ENCODE data around the gene RAP2C.
"Not testable (repeated sequence)": the region's sequence is repeated elsewhere in the genome, so short reads cannot be mapped to it uniquely, and the experiment has no call there.

The RAP2C gene

DNA sequence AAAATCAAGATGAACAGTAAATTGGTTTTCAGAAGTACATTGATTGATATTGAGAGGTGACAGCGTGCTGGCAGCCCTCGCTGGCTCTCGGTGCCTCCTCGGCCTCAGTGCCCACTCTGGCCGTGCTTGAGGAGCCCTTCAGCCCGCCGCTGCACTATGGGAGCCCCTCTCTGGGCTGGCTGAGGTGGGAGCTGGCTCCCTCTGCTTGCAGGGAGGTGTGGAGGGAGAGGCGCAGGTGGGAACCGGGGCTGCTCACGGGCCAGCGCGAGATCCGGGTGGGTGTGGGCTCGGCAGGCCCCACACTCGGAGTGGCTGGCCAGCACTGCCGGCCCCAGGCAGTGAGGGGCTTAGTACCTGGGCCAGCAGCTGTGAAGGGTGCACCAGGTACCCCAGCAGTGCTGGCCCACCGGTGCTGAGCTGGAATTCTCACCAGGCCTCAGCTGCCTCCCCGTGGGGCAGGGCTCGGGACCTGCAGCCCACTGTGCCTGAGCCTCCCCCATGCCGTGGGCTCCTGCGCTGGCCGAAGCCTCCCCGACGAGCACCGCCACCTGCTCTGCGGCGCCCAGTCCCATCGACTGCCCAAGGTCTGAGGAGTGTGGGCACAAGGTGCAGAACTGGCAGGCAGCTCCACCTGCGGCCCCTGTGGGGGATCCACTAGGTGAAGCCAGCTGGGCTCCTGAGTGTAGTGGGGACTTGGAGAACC, 25.2 kb downstream of the RAP2C start:
- no peak for DNase-seq

DNA sequence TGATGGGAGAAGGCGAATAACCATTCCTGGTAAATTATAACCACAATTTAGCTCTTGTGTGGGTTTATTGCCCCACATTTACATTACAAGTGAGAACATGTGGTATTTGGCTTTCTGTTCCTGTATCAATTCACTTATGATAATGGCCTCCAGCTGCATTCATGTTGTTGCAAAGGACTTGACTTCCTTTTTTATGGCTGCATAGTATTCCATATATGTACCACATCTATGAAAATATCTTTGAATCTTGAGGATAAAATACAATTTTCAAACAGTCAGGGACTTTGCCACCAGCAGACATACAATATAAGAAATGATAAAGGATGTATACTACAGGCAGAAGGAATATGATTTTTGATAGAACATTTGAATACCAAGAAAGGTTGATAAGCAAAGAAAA, 27.3 kb downstream of the RAP2C start:
- DNase-seq, result no peak

DNA sequence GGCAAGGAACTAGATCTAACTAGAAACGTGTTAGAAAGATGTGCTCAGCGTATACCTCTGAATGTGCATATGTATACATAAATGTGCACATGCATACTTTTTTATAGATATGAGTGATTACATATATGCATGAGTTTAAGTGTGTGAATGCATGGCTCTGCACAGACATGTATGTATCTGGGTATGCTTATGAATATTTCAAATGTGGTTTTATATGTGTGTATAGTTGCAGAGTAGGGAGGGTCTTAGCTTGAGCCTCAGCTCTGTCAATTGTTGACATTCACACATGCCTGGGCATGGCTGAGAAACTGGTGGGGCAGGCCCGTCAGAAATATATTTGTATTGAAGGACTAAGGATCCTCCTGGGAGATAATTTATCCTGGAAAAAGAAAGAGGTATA, 31.1 kb downstream of the RAP2C start:
- no peak for DNase-seq

DNA sequence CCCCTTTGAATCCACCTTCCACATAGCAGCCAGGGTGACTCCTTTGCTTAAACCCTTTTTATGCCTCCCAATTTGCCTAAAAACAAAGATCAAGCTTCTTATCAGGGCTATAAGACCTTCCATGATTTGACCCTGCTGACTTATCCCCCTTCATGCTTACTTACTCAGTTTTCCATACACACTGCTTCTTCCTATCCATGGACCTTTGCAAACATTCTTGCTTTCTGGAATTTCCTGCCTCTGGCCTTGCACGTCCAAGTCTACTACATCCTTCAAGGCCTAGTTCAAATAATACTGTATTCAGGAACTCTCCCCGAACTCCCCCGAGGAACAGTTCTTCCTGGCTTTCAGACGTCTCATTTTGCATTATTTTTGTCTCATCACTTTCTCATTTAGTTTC, 31.8 kb downstream of the RAP2C start:
- no peak for DNase-seq

DNA sequence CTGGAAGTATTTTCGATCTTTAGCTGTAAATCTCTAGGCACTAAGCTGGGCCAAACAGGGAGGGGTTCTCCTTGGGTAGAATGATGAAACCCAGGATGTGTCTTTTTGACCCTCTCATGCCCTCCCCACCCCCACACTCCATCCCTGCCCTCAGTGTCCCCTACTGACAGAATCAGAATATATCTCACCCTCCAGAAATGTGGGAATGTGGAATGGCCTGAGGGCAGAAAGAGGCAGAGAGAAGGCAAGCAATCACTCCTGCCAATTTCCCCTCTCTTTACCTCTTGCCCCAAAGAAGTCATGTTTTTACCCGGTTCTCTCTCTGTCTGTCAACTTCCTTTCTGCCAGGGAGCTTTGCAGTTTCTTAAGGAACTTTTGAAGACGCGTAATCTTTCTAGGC, 34.4 kb downstream of the RAP2C start:
- DNase-seq, result no peak

DNA sequence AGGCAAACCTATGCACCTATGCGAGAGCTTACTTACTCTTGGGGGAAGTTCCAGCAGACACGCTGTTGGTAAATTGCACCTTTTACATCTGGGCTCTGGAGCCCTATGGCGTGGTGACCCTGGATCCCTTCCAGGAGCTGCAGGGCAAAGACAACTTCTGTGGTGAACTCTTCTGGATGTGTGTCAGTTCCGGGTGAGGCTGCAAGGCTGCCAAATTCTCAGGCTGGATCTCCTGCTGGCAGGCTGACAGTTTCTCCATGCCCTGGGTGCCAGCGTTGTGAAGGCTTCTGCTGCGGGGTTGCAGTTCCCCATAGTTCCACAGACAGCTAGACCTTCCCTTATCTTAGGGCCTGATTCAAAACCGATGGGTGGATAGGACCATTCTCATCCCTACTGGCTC, 37.9 kb downstream of the RAP2C start:
- no peak for DNase-seq

DNA sequence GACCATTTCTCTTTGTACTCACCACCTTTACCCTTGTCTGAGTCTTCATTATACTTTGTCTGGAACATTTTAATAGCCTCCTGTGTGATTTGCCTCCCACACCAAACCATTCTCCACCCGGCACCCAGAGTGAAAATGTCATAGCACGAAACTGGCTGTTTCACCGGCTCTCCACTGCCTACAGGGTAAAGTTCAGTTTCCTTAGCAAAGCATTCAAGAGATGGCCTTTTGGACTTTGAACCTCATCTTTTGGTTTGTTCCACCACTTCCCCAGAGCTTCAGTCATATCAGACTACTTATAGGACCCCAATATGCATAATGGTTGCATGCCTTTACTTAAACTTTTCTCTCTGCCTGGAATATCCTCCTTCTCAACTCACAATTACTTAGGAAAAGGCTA, 38.3 kb downstream of the RAP2C start:
- DNase-seq, result no peak

DNA sequence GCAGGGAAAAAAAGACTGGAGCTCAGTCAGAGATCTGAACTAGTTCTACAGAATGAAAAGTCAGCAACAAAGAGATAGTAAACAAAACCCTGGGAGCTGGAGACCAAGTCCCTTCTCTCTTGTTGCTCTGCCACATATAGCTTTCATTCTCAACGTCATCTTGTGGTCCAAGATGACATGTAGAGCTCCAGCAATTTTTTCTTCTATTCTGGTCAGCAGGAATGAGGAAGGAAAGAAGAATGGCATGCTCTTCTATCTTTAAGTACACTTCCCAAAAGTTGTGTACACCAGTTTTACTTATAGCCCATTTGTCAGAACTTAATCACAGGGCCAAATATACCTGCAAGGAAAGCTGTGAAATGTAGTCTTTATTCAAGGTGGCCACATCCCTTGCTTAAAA, 45.6 kb downstream of the RAP2C start:
- no peak for DNase-seq

DNA sequence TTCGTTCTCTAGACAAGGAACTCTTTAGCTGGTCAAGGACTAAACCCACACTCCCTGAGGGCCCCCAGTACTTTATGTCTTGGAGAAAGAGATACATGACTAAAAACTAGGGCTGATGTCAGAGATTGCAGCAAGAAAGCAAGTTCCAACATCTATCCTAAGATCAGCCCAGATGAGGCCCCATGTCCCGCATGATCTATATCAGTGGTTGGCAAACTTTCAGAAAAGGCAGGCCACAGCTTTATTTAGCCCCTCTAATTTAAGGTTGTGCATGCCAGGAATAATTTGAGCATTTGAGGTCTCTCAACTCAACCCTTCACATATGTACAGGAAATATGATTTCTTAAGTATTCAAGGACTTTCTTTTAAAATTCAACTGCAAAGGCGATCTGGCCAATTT, 47.4 kb downstream of the RAP2C start:
- no peak for DNase-seq

DNA sequence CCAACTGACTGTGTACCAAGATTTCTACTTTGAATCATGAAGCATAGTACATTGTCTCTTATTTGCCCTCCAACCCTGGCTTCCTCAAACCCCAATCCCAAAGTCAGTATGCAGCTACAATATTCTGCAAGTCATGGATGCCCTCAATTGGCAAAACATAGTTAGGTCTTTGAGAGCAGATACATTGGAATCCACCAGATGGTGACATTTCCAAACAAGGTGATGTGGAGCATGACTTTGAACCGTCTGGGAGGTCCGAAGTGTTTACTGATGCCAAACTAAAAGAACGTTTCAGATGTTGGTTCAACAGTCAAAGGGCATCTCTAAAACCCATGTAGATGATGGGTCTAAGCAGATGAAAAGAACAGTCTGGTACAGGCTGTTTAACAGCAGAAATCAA, 47.8 kb downstream of the RAP2C start:
- DNase-seq, result no peak

DNA sequence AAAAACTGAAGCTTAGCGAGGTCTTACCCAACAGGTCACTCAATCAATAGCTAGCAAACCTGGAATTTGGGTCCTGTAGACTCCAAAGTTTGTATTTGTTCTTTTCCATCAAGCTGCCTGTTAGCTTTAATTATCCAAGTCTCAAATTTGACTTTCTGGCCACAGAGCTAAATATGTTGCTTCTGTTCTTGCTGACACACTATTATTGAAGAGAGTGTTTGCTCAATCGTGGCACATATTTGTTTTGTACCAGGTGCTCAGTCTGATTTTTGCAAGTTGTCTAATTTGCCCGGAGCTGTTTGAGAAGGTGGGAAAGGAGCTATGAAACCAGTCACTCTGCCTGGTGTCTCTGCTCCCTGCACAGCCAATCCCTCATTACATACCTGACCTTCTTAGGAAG, 49.7 kb downstream of the RAP2C start:
- no peak for DNase-seq

DNA sequence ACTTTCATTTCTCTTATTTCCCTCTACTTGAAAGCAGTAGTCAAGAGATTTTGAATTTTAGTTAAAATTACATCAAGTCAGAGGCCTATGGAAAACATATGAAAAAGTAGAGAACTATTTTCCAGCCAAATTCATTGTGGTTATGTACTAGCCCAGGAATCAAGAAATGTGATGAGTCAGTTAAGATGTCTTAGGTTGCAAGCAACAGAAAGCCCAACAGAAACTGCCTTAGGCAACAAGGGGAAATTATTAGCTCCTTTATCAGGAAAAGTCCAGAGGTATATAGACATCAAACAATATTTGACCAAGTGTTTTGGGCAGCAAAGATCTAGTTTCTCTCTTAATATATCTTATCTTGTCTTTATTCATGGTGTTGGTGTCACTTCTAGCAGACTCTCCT, 53.6 kb downstream of the RAP2C start:
- no peak for DNase-seq

DNA sequence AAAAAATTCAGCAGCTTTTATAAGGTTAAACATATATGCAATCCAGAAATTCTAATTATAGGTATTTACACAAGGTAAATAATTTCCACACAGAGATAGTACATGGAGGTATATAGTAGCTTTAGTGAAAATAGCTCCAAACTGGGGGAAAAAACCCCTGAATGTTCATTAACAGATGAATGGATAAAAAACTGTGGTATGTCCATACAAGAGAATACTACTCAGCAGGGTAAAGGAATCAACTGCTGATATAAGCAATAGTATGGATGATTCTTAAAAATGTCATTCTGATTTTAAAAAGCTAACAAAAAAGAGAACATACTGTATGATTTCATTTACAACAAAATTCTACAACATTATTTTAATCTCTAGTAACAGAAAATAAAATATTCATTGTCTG, 54.2 kb downstream of the RAP2C start:
- DNase-seq, result no peak

DNA sequence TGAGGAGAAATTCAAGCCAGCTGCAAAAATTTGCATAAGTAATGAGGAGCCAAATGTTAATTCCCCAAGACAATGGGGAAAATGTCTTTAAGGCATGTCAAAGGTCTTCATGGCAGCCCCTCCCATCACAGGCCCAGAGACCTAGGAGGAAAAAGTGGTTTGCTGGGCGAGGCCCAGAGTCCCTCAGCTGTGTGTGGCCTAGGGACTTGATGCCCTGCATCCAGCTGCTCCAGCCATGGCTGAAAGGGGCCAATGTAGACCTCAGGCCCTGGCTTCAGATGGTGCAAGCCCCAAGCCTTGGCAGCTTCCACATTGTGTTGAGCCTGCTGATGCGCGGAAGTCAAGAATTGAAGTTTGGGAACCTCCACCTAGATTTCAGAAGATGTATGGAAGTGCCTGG, 56.2 kb downstream of the RAP2C start:
- not testable (repeated sequence) for DNase-seq

DNA sequence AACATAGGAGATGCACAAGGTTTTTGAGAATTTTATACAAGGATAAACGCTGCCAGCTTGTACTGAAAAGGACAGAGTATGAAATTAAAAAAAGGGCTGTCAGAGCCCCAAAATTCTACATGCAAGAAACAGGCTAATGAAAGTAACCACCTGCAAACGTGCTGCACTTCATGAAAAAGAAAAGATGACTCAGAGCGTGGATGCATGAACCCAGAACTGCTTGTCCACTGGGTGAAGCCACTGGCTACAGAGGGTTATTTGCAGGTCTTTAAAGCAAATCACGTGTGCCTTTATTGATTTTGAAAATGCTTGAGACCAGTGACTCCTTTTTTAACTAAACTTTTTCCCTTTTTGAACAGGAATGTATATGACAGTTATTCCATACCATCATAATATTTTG, 66.1 kb downstream of the RAP2C start:
- no peak for DNase-seq

All from effector CD8-positive, alpha-beta T cell (primary cell).